NT2/D1 (cell line): ENCODE results near the gene UPP2.

Experiments used
- YY1 ChIP-seq: IDR thresholded peaks from 2 replicates; pipeline ENCODE4 v1.6.1; 2011; ENCODE audit not compliant: insufficient read length, insufficient read depth
- ZNF274 ChIP-seq: IDR thresholded peaks from 2 replicates; pipeline ENCODE4 v1.6.1; 2011; ENCODE audit warnings: mild to moderate bottlenecking, low read depth, low read length

GRCh38 chr2:158060160-158060834 is 41.4 kb upstream of the UPP2 start:
- no peak for TF ChIP-seq ZNF274
- no peak for TF ChIP-seq YY1
